ENCODE results near the gene GHRHR.

The GHRHR gene

GRCh38 chr7:30922596-30922995 is 41.2 kb upstream of the GHRHR start:
- Histone ChIP-seq H3K4me1 (peaks cover 11% of the 10 kb centered on the region), H3K36me3 (no peaks in the 10 kb centered on the region), H3K4me3 (ENCODE audit: low read depth, low read length) (no peak overlapping the region), H3K9me3 (no peaks in the 10 kb centered on the region), H3K27me3 (no peaks in the 10 kb centered on the region)
- DNase-seq, result peak; percentile 3
- TF ChIP-seq CTCF (IDR thresholded peaks at IDR 0.05; ENCODE audit: low read depth, low read length), result no peak

GRCh38 chr7:30923009-30923773 is 40.6 kb upstream of the GHRHR start:
- H3K36me3 ChIP-seq, result no peaks in the 10 kb centered on the region
- H3K27me3 ChIP-seq, result no peaks in the 10 kb centered on the region
- H3K4me3 ChIP-seq (ENCODE audit: low read depth, low read length), result no peak overlapping the region
- no peaks in the 10 kb centered on the region for H3K9me3 ChIP-seq
- peaks cover 11% of the 10 kb centered on the region for H3K4me1 ChIP-seq
- peak; percentile 8 for DNase-seq
- TF ChIP-seq CTCF (IDR thresholded peaks at IDR 0.05; ENCODE audit: low read depth, low read length), result no peak

GRCh38 chr7:30923774-30924413 is 39.9 kb upstream of the GHRHR start:
- Histone ChIP-seq H3K36me3 (no peaks in the 10 kb centered on the region), H3K9me3 (no peaks in the 10 kb centered on the region), H3K27me3 (no peaks in the 10 kb centered on the region), H3K4me1 (peaks cover 11% of the 10 kb centered on the region), H3K4me3 (ENCODE audit: low read depth, low read length) (no peak overlapping the region)
- TF ChIP-seq CTCF (IDR thresholded peaks at IDR 0.05; ENCODE audit: low read depth, low read length), result no peak
- peak; percentile 10 for DNase-seq

- H3K9me3 ChIP-seq, result no peaks in the 10 kb centered on the region
- H3K4me1 ChIP-seq, result peaks cover 11% of the 10 kb centered on the region
- H3K4me3 ChIP-seq (ENCODE audit: low read depth, low read length), result no peak overlapping the region
- no peaks in the 10 kb centered on the region for H3K27me3 ChIP-seq
- no peaks in the 10 kb centered on the region for H3K36me3 ChIP-seq
- DNase-seq, result peak; percentile 3
- no peak for TF ChIP-seq CTCF (IDR thresholded peaks at IDR 0.05; ENCODE audit: low read depth, low read length)
Observed at GRCh38 chr7:30924624-30925023, 39.1 kb upstream of the GHRHR start.

- no peak overlapping the region for H3K4me3 ChIP-seq (ENCODE audit: low read depth, low read length)
- H3K27me3 ChIP-seq, result no peaks in the 10 kb centered on the region
- no peak for TF ChIP-seq CTCF (IDR thresholded peaks at IDR 0.05; ENCODE audit: low read depth, low read length)
- H3K36me3 ChIP-seq, result no peaks in the 10 kb centered on the region
- peaks cover 11% of the 10 kb centered on the region for H3K4me1 ChIP-seq
- DNase-seq, result peak; percentile 2
- no peaks in the 10 kb centered on the region for H3K9me3 ChIP-seq
Observed at GRCh38 chr7:30925117-30925516, 38.6 kb upstream of the GHRHR start.

GRCh38 chr7:30925913-30926312 is 37.8 kb upstream of the GHRHR start:
- DNase-seq, result peak; percentile 38
- Histone ChIP-seq H3K9me3 (no peaks in the 10 kb centered on the region), H3K4me3 (ENCODE audit: low read depth, low read length) (no peak overlapping the region), H3K4me1 (peaks cover 11% of the 10 kb centered on the region), H3K36me3 (no peaks in the 10 kb centered on the region), H3K27me3 (no peaks in the 10 kb centered on the region)
- TF ChIP-seq CTCF (IDR thresholded peaks at IDR 0.05; ENCODE audit: low read depth, low read length), result no peak
